Measurements from ENCODE around the gene IGSF9.

The IGSF9 gene

DNA sequence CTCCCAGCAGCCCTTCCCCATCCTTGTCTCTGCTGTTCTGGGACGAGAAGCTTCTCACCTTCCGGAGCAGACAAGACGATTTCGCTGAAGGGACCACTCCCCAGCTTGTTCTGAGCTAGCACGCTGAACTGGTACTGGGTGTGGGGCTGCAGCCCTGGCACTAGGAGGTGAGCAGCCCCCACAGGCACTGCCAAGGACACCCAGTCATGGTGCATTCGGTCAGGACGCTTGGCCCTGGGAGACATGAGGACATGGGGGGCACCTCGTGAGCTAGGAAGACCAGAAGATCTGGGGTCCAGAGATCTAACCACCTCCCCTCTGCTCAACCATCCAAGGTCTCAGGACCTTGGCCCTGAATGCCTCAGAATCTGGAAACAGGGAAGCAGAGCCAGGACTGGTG lies 14.8 kb downstream of the IGSF9 start:
- no peak for DNase-seq

DNA sequence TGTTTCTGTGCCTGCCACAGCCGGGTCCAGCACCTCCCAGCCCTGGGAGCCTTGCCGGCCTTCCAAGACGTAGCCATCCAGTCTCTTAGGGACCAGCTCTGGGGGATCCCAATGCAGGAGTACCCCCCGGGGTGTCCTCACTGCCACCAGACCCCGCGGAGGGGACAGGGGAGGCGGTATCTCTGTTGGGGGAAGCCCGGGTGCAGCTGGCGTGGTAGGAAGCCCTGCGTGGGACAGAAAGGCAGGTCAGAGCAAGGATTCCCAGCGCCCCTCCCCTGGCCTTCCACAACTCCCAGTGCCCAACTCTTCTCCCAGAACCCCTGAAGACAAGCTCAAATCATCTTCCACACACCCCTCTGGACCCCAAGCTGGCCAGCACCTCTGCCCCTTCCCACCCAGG lies 15.2 kb downstream of the IGSF9 start:
- DNase-seq, result no peak

DNA sequence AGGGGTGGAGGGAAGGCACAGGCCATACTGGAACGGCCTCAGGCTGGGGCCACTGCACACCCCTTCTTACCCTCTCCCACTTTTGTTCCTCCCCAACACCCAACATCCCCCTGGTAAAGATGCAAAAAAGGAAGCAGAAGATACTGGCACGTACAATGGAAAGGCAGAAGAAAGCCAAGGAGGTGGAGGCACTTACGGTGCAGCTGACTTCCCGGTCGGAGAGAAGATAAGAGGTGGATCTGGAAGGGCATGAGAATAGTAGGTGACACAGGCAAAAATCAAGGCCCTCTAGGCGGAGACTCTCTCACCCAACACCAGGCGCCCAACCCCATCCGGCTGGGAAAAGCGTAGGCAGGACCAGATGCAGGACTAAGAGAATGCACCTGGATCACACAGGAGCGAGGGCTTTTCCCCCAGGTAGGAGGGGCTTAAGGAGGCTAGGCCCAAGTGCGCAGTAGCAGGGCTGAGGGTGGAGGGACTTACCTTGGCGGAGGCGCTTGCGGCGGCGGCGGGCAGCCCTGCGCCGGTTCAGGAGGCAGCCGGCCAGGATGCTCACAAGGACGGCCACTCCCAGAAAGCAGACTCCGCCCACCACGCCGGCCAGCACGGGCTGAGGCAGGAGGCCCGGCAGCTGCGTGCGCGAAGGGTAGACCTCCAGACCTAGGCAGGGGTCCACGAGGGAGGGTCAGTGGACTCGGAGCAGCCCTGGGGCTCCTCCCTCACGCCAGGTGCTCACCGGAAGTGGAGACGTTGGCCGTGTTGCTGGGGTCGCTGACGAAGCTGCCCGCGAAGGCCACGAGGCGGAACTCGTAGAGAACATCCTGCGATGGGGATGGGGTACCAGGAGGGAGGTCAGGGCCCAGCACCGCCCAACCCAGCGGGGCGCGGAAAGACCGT lies 16.0 kb downstream of the IGSF9 start:
- DNase-seq, result no peak

DNA sequence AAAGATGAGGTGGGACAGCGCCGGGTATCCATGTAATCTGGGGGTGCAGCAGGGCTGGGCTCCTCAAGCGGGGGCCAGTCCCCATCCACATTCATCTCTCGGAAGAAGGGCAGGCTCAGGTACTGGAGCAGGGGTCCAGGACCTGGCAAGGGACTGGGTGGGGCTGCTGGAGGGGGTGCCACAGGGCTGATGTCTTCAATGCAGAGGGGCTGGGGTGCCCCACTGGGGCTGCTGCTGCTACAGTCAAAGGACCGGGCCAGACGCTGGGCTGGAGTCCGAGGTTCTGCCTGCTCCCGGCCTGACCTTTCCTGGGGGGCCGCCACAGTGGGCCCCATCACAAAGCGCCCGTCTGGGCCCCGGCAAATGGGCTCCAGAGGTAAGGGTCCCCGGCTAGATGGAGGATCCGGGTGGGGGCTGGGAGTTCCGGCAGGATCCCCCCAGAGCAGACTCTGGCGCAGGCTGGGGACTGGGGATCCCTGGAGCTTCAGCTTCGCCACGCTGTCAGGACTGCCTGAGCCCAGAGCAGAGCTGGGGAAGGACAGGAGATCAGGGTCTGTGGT lies 16.8 kb downstream of the IGSF9 start:
- no peak for DNase-seq

DNA sequence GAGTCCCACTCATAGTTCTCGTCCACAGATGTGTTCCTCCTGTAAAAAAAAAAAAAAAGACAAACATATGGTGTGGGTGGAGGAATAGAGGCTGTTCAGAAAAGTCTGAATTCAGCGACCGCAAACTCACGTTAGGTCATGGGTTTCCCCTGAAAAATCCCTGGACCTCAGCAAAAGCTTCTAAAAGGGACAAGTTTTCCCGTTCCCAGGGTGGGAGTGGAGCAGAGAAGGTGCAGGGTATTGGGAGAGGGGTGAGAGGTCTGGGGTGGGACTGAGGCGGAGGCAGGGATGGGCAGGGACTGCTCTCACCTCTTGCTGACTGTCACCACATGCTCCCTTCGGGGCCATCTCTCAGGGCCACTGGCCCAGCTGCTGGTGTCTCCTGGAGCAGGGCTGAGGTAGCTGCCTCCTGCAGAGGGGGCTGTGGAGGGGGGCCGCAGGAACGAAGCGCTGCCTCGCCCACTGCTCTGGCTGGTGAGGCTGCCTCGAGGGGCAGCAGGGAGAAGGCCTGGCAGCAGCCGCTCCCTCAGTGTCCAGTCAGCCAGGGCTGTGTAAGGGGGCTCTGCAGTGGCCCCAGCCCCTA lies 17.5 kb downstream of the IGSF9 start:
- no peak for DNase-seq

DNA sequence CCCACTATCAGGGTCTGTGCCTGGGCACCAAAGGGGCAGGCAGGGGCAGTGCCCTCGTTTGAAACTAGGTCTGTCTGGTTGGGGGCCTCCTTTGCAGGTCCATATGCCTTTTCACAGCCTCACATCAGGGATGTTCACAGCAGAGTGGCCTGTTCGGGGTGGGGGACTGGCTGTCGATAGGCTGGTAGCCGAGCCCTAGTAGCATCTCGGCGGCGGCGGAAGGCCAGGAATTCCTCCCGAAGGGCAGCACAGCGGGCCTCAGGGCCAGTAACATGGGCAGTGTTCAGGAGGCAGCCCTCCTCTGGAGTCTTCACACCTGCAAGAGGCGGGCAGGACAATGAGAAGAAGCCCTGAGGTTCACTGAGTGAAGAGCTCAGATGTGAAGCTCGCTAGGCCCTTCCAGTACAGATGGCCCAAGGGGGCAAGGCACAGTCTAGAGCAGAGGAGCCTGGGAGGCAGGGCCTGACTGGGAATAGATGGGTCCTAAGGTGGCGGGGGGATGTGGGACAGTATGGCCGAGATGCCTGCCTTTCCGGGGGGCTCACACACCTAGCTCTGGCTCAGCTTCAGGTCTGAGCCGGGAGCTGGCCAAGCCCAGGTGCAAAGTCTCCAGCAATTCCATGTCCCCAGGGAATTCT lies 18.1 kb downstream of the IGSF9 start:
- no peak for DNase-seq

DNA sequence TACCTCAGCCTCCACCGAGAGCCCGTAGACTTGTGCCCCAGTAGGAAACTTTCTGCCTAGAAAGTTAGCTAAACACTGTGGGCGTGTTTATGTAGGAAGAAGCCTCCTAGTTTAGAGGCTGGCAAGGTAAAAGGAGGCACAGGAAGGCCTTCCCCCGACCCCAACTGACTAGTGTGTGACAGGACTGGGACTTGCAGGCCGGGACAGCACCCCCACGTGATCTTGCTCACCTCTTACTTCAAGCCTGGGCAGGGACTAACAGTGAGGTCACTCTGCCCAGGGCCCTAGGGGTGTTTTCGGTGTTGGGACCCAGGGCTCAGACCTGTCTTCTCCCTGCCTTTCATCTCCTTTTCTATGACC lies 19.7 kb downstream of the IGSF9 start:
- DNase-seq, result no peak

DNA sequence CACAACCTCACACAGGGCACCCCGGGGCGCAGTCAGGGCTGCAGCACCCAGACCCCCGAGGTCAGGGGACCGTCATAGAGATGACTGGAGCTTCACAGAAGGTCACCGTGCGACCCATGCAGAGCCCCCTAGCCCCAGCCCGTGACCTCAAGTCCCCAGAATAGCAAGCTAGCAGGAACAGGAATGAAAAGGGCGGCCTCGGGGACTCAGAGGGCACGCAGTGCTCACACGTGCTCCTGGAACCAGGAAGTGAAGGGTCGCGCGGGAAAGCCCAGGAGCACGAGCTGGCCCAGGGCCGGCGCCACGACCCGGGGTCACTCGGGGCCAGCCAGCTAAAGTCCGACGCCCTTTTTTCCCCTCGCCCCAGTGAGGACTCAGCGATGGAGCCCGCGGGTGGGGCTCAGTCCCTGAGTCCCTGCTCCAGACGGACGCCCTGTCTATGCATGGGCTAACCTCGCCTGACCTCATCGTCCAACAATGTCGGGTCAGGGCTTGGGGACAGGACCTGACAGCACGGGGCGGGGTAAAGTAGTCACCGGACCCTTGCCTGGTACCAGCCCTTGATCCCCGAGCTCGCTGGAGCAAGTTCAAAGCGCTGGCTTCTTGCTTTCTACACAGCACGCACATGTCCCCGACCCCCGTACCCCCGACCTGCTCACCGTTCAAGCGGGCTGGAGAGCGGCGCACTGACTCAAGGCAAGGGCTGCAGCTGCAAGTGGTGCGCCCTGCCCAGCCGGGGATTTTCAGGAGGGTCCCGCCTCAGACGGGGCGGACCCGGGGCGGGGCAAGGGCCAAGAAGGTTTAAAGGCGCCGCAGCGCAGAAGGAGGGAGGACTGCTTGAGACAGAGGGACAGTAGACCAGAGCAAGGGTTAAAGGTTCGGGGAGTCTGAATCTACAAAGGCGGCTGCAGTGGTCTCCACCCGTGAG lies 20.4 kb downstream of the IGSF9 start, which contains the start of gene TAGLN2:
Gene TAGLN2 (minus strand): TSS at position 717 of the 928 bp plus-strand sequence. CDS start 4,998 bp downstream, outside the sequence.
- peak; percentile 95 for DNase-seq

DNA sequence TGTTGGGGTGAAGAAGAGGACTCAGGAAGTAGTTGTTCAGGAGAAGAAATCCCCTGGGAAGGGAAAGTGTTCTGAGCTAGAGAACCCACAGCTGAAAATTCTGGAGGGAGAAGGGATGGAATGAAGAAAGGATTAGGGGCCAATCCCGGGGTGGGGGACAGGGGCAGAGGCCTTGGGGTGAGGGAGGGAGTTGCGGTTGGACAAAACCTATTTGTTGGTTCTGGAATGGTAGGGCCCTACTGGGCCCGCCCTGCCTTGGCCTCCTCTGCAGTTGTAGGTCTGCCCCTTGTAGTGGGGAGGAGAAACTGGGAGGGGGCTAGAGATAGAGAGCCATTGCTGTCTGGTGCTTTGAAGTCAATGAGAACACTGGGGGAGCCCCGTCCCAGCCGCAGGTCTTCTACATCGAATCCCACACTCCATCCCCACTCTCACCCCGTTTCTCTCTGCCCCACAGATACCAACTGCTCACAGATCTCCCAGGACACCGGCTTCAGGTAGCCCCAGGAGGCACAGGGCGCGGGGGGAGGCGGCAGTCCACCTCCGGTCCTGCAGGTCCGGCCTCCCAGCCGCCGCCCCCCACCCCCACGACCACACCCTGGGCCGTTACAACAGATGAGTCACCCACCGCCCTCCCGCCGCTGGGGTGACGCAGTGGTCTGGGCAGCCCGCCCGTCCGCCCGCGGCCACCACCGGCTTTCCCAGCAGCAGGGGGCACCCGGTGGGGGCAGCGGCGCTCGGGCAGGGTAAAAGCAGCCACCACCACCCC lies 21.2 kb downstream of the IGSF9 start:
- DNase-seq, result peak; percentile 85

DNA sequence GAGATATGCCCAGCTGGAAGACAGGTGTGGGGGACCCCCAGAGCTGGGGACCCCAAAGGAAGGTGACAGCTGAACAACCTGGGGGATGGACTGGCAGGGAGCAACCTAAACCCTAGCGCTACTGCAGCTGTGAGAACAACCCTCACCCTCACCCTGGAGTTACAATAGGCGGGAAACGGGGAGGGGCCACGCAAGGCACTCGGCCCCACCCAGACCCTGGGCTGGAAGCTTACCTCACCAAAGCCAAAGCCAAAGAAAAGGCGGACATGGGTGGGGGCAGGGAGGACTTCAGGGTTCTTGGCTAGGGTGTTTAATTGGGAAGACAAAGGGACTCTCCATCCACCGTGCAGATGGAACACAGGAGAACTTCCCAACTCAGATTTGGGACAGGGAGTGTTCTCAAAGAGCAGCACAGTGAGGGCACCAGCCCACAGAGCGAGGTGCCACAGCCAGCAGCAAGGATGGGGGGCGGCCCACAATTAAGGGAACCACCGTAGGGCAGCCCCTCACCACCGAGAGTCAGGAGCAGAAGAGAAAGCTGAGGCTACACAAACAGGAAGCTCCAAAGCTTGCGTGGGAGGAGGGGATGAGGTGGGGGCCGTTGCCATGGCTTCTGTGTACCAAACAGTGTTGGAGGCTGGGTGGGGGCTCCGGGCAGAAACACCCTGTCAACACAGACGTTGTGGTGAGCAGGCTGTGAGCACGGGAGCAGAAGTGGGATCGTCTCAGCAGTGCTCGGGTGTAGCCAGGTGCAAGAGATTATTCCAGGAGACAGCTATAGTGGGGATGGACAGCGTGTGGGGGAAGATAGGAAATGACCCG lies 22.0 kb downstream of the IGSF9 start:
- peak; percentile 96 for DNase-seq

DNA sequence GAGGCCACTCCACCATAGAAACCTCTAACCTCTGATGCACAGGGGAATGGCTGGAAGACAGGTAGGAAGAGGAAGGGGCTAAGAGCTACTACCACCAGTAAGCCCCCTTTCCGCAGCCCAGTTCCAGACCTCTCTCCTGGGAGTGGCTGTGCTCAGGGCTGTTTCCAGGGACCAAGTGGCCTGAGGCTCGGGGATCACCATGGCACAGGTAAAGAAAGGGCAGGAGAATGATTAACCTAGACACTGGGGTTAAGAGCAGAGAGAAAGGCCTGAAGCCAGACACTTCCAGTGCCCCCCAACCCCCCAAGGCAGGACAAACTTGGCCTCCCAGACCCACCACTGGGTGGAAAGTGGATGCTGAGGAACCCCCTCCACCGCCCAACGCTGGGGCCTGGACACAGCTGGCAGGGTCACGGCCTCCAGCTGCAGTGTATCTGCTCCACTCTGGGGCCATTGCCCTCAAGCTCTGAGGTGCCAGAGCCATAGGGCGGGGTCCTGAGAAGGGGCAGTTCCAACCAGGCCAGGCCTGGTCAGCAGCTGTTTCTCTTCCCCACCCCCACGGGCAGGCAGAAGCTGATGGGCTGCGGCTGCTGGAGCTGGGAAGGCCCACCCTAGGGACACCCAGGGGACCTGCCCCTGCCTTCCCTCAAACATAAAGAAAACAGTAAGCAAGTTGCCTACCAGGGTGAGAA lies 22.8 kb downstream of the IGSF9 start:
- DNase-seq, result no peak

DNA sequence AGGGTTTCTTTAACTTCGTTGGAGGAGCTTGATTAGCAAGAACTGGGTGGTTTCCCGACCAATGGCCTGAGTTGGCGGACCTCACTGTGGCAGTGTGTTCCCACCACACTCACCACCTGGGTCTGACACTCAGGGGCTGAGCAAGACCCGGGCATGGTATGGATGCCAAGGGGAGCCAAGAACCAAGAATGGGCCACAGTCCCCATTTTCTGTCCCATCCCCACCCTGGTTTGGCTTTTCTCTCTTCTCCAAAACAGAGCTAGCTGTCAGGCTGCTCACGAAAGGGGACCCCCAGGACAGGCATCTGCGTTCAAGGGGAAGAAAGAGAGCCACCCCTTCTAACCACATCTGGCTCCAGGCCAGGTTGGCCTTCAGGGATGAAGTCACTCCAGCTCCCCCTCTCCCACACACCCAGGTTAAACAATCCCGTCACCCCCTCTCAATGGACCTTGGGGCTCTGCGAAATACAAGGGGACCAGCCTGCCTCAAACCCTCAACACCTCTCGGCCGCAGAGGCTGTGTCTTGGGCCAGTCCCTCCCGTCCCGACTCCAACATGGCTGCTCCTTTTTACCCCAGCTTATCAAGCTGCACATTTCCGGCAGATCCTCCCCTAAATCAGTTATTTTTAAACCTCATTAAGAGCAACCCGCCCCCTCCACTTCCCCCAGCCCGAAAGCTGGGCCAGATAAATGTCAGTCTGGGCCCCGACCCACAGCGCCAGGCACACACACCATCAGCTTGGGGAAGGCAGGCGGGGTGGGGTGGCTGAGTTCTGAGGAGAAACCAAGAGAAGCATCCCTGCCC lies 23.5 kb downstream of the IGSF9 start:
- peak; percentile 73 for DNase-seq

DNA sequence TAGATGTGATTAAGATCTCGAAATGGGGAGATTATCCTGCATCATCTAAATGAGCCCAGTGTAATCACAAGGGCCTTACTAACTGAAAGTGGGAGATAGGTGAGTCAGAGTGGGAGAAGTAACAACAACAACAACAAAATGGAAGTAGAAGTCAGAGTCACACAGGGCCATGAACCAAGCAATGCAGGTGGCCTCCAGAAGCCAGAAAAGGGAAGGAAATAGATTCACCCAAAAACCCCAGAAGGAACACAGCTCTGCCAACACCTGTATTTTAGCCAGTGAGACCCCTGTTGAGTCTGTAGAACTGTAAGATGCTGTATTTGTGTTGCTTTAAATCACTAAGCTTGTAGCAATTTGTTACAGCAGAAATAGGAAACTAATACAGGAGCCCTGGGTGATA lies 24.2 kb downstream of the IGSF9 start:
- peak; percentile 51 for DNase-seq

DNA sequence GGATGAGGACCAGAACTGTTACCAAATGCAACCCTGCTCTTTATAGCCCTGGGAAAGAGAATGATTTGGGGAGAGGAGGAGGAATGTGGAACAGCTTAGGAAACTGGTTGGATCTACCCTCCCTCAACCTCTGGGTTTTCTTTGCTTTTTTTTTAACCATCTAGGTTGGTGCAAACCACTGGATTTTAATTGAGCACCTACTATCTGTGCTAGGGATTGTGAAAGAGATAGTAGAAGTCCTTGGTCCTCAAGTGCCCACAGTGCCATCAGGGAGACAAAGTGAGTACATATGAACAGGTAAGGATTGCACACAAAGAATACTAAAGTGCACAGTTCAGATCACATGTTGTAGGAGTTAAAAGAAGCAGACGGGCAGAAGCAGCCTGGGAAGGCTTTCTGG lies 24.8 kb downstream of the IGSF9 start:
- no peak for DNase-seq

DNA sequence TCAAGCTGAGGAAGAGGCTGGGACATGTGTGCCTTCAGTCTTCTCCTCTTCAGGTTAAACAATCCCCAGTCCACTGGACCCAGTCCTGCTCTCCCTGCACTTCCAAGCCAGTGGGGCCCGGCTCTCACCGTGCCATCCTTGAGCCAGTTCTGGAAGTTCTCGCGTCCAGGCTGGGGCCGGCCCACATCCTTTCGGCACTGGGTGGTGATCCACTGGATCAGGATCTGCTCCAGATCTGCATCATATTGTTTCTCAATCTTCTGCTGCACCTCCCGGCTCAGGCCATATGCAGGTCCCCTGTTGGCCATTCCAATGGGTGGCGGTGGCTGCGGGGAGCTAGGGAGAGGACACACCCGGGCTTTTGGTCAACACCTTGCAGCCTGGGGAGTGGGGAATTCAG lies 25.2 kb downstream of the IGSF9 start:
- no peak for DNase-seq

DNA sequence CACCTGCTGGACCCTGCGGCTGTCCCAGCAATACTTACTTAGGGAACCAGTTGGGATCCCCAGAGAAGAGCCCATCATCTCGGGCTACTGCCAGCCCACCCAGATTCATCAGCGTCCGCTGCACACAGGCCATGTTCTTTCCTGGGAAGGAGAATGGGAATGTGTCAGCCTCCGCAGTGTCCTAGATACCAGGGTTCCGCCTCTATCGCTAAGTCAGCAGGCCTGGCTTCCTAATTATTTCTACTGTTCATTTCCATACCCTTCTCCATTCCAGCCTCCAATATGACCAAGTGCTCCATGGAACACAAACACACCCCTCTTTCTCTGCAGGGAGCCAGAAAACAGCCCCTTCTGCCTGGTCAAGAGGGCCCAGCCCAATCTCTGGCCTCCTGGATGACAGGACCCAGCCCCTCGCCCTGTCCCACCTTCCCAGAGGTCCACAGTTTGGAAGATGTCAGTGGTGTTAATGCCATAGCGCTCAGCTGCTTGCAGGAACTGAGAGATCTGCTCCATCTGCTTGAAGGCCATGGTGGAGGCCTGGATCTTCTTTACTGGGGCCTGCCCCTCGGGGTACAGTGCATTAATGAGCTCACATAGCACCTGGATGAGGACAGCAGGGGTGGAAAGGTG lies 26.1 kb downstream of the IGSF9 start:
- DNase-seq, result no peak

DNA sequence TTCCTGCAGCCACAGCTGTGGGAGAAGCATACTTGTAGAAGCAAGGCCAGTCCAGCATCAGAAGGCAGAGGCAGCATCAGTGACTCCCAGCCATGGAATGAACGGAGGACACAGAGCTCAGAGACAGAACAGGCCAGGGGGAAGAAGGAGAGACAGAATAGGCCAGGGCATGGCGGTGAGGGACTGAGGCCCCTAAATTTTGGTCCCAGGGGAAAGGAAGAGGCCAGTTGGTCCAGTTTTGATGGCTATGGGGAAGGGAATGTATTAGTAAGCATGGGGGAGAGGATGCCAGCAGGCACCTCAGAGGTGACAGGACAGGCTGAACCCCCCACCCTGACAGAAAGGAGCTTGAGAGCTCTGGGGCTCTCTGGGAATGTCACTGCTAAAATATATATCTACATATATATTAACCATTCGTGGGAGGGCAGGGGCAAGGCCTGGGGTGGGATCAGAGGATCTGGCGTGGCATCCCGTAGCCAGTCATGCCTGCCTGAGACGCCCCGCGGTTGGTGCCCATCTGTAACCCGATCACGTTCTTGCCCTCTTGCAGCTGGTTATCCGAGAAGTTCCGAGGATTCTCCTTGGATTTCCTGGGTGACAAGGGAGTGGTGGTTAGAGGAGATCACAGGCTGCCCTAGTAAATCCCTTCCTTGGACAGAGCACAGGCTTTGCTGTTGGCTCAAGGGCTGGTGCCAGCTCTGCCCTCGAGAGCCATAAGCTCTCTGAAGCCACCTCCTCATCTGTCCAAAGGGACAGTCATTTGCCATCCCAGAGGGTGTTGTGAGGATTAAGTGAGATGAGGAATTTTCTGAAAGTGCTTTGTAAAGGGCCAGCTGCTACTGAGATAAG lies 26.8 kb downstream of the IGSF9 start:
- peak; percentile 7 for DNase-seq

All from CD4-positive, alpha-beta T cell treated with Interleukin-12 subunit alpha and Interleukin-12 subunit beta, for 1 hour (primary cell).